Measurements from ENCODE around the gene USP22.

DNA sequence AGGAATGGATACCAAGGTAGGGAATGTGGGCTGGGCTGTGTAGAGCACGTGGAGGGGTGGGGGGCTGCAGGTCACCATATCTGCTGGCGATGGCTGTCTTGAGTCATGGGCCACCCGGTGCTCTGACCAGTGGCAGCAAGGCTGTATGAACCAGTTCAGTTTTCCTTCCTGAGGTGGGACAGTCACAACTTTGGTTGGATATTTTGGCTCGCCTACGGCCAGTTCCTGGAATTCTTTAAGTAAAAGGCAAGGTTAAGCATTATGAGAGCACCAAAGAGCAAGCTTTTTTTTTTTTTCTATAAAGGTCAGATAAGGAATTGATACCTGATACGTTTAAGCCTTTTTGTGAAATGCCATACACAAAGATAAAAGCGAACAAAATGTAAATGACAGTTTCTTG is 81.9 kb downstream of the USP22 start:
- TF ChIP-seq, protein P1, sequence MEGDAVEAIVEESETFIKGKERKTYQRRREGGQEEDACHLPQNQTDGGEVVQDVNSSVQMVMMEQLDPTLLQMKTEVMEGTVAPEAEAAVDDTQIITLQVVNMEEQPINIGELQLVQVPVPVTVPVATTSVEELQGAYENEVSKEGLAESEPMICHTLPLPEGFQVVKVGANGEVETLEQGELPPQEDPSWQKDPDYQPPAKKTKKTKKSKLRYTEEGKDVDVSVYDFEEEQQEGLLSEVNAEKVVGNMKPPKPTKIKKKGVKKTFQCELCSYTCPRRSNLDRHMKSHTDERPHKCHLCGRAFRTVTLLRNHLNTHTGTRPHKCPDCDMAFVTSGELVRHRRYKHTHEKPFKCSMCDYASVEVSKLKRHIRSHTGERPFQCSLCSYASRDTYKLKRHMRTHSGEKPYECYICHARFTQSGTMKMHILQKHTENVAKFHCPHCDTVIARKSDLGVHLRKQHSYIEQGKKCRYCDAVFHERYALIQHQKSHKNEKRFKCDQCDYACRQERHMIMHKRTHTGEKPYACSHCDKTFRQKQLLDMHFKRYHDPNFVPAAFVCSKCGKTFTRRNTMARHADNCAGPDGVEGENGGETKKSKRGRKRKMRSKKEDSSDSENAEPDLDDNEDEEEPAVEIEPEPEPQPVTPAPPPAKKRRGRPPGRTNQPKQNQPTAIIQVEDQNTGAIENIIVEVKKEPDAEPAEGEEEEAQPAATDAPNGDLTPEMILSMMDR (conservative IDR thresholded peaks at IDR 0.05 in 1 of 2, IDR thresholded peaks at IDR 0.05 in 1 of 2; ENCODE audit: low read depth in 1 of 2, low read length in 2 of 2), result no peak
- no peak for TF ChIP-seq EZH2 (IDR thresholded peaks at IDR 0.05; ENCODE audit: low read length, missing control alignments)
